NCI-H2029 (cell line): ENCODE measurements around the gene HOXB7.

Source experiments
- DNase-seq: peaks from one replicate; lab custom pipeline; 2025; lab: John Stamatoyannopoulos, UW

HOXB7 gene

DNA sequence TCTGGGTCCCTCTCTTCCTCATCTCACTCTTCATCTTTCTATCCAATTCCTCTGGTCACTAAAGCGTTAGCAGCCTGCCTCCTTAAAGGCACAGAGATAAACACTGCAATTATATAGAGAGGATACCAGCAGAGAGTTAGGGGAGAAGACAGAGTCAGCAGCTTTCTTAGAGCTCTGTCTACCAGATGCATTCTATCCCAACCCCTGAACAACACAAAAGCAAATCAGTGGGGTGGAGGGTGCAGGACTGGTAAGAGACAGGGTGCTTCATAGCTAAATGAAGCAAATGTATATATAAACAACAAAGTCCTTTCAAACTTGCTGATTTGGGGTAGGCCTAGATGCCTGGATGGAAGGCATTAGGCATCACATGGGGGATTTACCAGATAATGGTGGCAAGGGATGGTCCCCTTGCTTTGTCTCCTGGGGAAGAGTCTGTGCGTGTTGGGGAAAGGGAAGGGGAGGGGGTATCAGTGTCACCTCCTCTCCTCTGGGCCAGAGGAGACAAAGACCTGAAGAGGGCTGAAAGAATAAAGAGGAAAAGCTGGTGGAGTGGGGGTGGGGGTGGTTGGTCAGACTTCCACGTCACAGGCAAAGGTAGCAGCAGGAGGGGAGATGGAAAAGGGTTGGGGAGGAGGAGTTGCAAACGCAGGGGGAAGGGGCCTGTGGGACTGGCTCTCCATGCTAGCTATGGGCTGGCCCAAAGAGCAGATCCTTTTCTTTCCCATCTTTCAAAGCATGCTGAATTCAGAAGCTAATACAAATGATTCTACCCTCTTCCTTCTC lies 44.7 kb downstream of the HOXB7 start:
- DNase-seq = no peak

DNA sequence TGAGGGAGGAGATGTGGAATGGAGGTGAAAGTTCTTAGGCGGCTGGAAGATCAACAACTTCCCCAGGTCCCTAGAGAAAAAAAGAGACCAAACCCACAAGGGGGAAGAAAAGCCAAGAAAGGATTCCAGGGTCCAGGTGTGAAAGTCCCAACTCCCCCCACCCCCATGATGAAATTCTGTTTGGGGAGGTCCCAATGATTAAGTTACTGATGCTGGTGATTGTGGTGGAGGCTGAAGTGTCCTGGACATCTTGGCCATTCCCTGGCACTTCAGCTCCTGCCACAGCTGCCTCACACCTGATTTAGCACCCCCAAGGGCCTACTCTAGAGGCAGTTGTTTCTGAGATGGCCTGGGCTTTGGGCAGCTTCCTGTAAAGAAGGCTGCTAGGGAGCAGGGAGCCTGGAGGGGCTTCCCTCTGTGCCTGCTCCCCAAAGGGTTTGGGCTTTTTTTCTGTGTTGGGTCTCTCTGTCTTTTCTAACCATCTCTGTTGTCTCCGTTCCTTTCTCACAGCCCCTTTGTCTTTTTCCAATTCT lies 45.7 kb downstream of the HOXB7 start:
- no peak for DNase-seq

DNA sequence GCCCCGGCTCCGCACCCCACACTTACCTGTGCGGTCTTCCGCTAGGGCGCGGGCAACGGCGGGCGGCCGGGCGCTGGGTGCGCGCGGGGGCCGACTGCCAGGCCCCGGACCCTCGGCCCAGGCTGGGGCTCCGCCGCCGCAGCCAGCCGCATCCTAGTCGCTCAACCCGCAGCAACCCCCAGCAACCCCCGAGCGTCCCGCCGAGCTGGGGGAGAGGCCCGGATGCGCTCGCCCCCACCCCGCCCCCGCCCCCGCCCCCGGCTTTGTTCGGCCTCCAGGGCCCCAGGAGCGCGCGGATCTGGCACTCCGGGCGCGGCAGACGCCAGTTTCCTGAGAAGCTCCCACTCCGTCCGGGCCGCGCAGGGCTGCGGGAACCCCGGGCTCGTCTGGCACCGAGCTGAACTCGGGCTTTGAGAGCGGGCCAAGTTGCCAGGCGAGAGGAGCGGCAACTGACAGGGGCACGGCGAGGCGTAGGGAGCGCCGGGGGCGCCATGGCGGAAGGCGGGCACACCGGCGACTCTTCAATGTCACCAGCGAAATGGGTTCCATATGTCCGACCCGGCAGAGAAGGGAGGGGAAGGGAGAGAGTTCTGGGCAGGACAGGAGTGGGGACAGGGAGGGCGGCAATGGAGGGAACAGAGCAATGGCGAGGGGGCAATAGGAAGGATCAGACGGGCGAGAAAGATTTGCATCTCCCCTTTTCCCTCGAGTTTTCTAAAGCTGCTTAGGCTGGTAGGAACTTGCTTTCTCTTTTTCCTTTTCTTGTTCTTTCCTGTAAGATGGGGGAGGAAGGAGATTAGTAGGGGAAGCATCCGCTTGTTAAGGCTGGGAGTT lies 46.4 kb downstream of the HOXB7 start:
- DNase-seq = no peak

DNA sequence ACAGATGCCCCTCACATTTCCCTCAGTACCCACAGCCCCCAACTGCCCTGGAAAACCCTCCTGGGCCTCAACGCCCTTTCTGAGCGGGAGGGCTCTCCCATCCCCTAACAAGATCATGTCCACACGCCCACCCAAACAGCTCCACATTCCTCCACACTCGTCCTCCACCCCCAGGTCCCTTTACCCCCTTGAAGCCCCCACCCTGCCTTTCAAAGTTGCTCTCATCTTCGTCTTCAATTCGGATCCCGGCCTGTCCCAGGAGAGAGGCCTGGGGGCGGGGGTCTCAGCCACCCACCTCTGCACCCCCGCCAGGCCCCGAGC lies 47.0 kb downstream of the HOXB7 start:
- no peak for DNase-seq

DNA sequence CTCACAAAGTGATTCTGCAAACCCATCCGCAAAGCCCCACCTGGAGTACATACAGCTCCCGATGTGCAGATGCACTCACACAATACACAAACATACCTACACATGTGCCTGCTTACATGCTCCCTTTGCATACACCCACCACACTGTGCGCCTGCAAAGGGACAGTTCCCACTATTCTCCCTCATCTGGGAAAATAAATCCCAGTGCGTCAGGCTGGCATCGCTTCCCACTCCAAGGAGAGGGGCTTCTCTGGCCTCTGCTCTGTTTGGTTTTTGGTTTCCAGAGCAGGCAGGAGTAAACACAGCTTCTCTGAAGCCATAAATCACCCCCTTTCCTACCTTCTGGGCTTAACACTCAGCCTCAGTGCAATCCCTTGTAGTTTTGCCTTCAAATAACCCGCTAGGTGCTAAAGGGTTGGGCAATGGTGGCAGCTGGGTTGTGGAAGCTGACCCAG lies 47.4 kb downstream of the HOXB7 start:
- DNase-seq = no peak

DNA sequence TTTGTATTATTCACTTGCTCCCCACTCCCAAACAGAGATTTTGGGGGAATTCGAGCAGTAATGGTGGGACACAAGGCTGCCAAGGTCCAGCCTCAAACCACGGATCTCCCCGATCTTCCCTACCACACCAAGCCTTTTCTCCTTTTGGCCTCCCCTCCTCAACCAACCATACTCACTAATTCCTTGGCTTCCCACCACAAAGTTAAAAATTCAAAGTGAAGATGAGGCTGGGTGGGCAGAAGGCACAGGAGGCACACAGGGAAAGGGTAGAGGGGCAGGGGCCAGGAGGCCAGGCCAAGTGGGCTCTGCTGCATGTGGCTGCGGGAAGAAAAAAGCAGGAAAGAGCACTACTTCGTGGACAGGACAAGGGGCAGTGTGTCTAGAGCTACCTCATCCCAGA lies 47.9 kb downstream of the HOXB7 start:
- no peak for DNase-seq

DNA sequence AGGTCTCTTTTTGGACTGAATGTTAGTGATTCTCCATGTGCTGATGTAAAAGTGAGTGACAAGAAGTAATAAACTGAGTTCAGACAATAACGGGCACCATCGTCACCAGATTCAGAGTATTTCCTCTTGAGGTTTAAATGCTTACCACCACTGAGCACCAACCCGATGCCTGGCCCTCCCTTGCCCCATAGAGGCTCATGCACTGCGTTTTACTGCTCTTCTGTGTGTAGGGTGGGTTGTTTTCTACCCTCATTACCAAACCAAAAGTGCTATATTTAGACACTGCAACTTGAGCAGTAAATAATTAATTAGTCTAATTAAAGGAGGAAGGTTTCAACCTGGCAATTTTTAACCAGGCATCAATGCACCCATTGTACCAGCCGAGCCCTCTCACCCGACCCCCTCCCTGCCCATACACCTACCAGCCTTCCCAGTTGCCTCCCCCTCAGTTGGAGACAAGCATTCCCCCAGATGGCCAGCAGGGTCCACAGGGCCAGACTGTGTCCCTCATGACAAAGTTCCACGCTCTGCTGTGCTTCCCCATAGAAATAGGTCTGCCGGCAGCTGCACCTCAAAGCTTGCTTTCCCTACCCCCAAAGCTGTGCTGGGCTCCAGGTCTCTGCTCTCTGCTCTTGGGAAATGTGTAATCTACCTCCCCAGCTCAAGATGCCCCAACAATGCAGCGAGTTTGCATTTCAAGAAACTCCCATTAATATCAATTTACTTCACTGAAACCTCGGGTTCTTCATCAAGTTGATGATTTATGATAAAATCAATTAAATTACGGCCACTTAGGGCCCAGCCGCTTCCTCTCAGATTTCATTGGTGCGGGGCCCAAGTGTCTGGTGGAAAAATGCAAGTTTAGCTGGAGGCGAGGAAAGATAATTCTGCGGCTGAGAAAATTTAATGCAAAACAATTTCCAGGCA lies 48.7 kb downstream of the HOXB7 start:
- DNase-seq = no peak

DNA sequence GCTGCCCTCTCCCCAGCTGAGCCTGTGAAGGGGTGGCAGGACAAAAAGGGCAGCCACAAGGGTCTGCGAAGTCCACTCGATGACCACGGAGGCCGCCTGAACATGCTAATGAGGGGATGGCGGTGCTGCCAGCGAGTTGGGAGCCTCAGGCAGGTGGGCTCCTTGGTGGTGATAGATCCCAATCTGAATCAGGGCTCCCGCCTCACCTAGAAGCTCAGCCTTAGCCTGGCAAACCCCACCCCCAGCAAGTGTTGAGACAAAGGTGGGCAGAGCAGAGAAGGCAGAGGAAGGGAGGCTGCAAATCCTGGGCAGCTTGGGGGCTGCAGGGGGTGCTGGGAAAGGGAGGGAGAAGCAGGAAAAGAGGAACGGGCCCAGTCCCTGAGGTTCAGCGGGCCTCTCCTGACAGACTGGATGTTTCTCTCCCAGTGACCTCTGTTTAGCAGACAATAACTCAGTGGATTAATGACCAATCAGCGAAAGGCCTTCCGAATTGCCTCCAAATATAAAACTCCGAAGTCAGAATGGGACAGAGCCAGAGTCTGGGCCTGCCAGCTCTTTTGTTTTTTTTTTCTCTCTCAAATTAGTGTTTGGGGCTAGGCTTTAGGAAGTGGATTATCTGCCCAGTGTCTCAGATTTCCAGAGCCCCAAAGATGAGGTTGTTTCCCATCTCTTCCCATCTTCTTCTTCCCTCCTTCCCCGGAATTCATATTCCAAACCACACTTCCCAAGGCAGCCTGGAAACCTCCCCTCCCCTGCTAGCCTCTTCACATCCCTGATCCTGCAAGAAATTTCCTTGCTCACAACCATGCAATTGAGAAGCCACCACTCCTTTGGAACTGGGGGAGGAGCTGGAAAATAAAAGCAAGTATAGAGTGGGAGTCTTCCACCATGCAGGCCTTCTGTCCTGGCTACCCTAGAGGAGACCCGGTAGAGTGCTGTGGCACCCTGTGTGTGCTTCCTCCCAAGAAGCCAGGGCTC lies 50.7 kb downstream of the HOXB7 start:
- no peak for DNase-seq

DNA sequence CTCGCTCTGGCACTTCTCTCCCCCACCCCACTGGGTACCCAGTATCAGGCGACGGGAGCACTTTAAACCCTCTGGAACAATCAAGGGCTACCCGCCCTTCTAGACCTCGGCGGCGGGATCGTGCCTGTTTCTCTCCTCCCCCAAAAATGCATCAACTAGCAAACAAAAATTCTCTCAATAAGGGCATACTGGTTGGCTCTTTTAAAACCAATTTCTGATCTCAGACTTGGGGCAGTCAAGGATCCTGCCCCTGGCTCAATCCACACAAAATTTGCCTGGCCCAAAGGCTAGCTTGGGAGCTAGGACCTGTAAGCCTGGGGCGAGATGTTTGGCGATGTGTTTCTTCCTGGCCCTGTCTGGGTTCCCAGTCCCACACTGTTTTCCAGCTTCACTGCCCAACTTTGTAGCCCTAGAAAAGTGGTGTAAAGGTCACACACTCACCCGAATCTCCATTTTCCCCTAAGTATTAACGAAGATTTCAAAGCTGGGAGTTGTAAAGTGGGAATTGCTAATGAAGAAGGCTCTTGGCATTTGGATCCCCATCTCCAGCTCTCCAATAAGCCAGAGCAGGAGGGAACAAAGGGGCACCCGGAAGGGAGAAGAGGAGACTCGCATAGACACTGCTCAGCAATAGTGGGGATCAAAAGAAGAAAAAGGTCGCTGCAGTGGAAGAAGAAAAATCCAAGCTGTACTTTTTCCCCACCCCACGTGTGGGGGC lies 51.5 kb downstream of the HOXB7 start:
- DNase-seq = no peak

DNA sequence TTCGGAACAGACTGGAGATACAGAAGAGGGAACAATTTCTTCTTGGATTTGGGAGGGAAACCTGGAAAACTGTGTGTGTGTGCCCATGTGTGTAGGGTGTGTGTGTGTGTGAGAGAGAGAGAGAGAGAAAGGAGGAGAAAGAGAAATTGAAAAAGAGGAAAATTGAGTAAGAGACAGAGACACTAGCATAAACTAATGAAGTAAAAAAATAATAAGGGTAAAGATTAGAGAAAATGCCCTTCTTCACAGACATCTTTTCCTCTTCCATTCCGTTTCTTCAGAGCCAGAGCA lies 52.0 kb downstream of the HOXB7 start:
- no peak for DNase-seq

DNA sequence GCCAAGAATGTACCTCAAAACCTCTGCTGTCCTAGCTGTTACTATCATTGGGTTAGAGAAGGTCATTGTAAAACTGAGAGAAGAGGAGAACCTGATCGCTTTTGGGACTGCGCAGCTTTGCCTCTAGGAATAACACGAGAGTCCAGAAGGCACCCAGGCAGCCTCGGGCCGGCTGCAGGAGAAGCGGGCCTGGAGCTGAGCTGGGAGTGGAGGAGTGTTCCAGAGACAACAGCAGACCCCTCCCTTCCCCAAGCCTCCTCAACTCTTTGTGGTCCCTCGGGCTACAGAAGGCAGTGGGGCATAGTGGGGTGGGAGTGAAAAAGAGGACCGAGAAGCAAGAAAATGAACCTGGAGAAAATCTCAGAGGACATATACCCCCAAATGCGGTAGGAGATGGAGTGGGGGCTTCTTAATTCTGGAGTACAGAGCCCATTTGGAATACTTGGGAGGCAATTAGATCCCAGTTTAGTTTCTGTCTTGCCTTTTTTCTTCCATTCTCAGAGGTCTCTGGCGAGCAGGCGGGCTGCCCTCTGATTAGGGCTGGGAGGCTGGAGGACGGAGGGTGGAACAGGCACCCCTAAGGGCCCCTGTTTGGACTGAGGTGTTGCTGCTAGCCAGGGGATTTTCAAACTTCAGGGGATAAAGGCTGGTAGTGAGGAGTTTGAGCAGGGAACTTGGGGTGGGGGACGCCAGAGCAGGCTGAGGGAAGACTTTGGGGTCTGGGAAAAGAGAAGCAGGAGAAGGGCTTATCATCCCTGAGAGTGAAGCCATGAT lies 52.6 kb downstream of the HOXB7 start:
- DNase-seq = no peak
